Peyer's patch (tissue), 4 donors: ENCODE results near the gene RPRD2. TPM values are rescaled to one million over a fixed set of nuclear protein-coding genes. Genes with fewer than 3 reads are reported as not detected.

Source experiments
- DNase-seq, 3 donors: peaks; one replicate each; pipeline ENCODE4 v3.0.0-alpha.2; 2017 to 2019
- H3K27ac ChIP-seq, 4 donors: fragments of 200-600 bp; sonication (generic); one replicate each; pipeline ENCODE4 v1.5.1; 2016 to 2019
- H3K27me3 ChIP-seq, 2 donors: fragments of 200-600 bp; sonication (generic); one replicate each; pipeline ENCODE4 v1.5.1; 2019
- H3K36me3 ChIP-seq, 3 donors: fragments of 200-600 bp; sonication (generic); one replicate each; pipeline ENCODE4 v1.5.1; 2016 to 2019
- H3K4me1 ChIP-seq, 4 donors: fragments of 200-600 bp; sonication (generic); one replicate each; pipeline ENCODE4 v1.5.1; 2016 to 2019
- H3K4me3 ChIP-seq, 4 donors: fragments of 200-600 bp; sonication (generic); 1 replicate in 3 of 4; 2 replicates in 1 of 4; pipeline ENCODE4 v1.5.1; 2016 to 2019; ENCODE audit warnings: mild to moderate bottlenecking in 1 of 4
- H3K9me3 ChIP-seq, 4 donors: fragments of 200-600 bp; sonication (generic); one replicate each; pipeline ENCODE4 v1.5.1; 2016 to 2019; ENCODE audit warnings: mild to moderate bottlenecking in 1 of 4
- POLR2A ChIP-seq, 2 donors: fragments of 450-650 bp; IDR thresholded peaks; one replicate each; pipeline ENCODE4 v1.5.1; 2017; ENCODE audit warnings: antibody characterized with exemption in 2 of 2, mild to moderate bottlenecking in 2 of 2, moderate library complexity in 2 of 2
- total RNA-seq, 4 donors: library from RNA; depleted of rRNA; stranded (reverse); fragments of >200 nt; gene quantifications; one replicate each; pipeline ENCODE4 v1.1.0, GENCODE V29; 2016
- TF ChIP-seq, protein P1 (sequence below), 6 experiments: fragments of 450-650 bp in 4 of 6; fragments of 200-600 bp in 2 of 6; sonication (generic) in 1 of 6; IDR thresholded peaks; one replicate each; pipeline ENCODE4 v1.5.1; 2017 to 2019; ENCODE audit warnings: antibody characterized with exemption in 6 of 6, mild to moderate bottlenecking in 3 of 6, moderate library complexity in 1 of 6

RPRD2 gene
- total RNA-seq, 4 donors from 2014 or later, result 21.5 to 44.6 (median 28.2) TPM

DNA sequence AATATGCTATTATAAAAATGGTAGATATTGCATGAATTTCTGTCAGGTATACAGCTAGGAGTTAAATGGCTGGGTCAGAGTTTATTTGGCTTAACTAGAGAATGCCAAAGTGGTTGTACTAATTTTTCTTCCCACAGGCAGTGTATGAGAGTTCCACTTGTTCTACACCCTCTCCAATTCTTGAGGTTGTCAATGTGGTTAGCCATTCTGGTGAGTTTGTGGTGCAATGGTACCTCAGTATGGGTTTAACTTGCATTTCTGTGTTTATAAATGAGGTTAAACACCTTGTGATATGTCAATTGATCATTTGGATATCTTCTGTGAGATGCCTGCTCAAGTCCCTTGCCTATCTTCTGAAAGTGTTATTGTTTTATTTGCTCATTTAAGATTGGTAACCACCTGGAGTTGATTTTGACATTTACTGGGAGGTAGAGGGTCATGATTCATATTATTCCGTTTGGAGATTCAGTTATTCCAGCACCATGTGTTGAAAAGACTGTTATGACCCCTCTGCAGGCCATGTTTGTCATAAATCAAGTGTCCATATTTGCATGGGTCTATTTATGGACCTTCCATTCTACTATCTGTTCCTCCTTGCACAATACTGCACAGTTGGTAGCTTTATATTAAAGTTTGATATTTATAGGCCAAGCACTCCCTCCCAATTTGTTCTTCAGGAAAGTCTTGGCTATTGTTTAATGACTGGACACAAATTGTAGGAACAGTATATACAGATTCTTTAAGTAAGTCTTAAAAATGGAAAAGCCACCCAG is 157.4 kb downstream of the RPRD2 start:
- Histone ChIP-seq H3K36me3 (no peaks in the 10 kb centered on the region), H3K9me3 (no peaks in the 10 kb centered on the region), H3K4me3 (no peak overlapping the region), H3K27me3 (no peaks in the 10 kb centered on the region), H3K4me1 (peaks cover 0 to 2% (median 1%) of the 10 kb centered on the region in 4 donors), H3K27ac (no peak overlapping the region)
- no peak for DNase-seq
- TF ChIP-seq, protein P1, sequence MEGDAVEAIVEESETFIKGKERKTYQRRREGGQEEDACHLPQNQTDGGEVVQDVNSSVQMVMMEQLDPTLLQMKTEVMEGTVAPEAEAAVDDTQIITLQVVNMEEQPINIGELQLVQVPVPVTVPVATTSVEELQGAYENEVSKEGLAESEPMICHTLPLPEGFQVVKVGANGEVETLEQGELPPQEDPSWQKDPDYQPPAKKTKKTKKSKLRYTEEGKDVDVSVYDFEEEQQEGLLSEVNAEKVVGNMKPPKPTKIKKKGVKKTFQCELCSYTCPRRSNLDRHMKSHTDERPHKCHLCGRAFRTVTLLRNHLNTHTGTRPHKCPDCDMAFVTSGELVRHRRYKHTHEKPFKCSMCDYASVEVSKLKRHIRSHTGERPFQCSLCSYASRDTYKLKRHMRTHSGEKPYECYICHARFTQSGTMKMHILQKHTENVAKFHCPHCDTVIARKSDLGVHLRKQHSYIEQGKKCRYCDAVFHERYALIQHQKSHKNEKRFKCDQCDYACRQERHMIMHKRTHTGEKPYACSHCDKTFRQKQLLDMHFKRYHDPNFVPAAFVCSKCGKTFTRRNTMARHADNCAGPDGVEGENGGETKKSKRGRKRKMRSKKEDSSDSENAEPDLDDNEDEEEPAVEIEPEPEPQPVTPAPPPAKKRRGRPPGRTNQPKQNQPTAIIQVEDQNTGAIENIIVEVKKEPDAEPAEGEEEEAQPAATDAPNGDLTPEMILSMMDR (IDR thresholded peaks at IDR 0.05), result no peak
- no peak for TF ChIP-seq POLR2A (IDR thresholded peaks at IDR 0.05)

DNA sequence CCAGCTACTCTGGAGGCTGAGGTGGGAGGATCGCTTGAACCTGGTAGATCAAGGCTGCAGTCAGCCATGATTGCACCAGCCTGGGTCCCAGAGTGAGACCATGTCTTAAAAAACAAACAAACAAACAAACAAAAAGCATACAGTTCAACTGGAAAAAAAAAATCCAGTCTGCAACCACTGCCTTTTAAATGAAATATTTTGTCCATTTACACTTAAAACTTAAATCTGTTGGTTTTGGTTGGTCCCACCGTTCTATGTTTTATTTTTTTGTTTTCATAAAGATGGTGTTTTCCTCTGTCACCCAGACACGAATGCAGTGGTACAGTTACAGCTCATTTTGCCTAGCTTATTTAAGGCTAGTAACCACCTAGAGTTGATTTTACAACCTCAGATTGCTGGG is 161.4 kb downstream of the RPRD2 start:
- H3K36me3 ChIP-seq, result no peaks in the 10 kb centered on the region
- no peaks in the 10 kb centered on the region for H3K27me3 ChIP-seq
- no peak for DNase-seq
- peaks cover 0 to 8% (median 0%) of the 10 kb centered on the region in 4 donors for H3K4me1 ChIP-seq
- TF ChIP-seq, protein P1 (IDR thresholded peaks at IDR 0.05), result no peak
- no peak for TF ChIP-seq POLR2A (IDR thresholded peaks at IDR 0.05)
- H3K9me3 ChIP-seq, result no peaks in the 10 kb centered on the region
- no peak overlapping the region for H3K27ac ChIP-seq
- H3K4me3 ChIP-seq, result no peak overlapping the region

Other genes starting within 250 kb of the RPRD2 start
- gene PLEKHO1, start 214.2 kb upstream of the RPRD2 start, total RNA-seq, result 100 to 1,000 TPM in 1 of 4 donors, 10 to 100 TPM in 3; 12.6 to 106 (median 29.6) TPM
- gene ANP32E, start 128.0 kb upstream of the RPRD2 start, total RNA-seq, result 10 to 100 TPM in 2 of 4 donors, 1 to 10 TPM in 2; 7.3 to 24.8 (median 9.9) TPM
- gene CA14, start 106.4 kb upstream of the RPRD2 start, total RNA-seq, result not detected
- 100 to 1,000 TPM in 2 of 4 donors, 10 to 100 TPM in 2; 78.4 to 106 (median 99.3) TPM for gene APH1A, start 95.1 kb upstream of the RPRD2 start, total RNA-seq
- gene C1orf54, start 91.4 kb upstream of the RPRD2 start, total RNA-seq, result 10 to 100 TPM in 1 of 4 donors, 1 to 10 TPM in 1, not detected in 2; 3.6 to 17.3 TPM
- 1 to 10 TPM; 1.7 to 5.7 (median 5.1) TPM for gene CIART, start 81.6 kb upstream of the RPRD2 start, total RNA-seq
- 10 to 100 TPM; 21.9 to 46.2 (median 32.5) TPM for gene MRPS21, start 70.3 kb upstream of the RPRD2 start, total RNA-seq
- 100 to 1,000 TPM in 1 of 4 donors, 10 to 100 TPM in 3; 71.6 to 132 (median 91.1) TPM for gene PRPF3, start 42.6 kb upstream of the RPRD2 start, total RNA-seq
- 10 to 100 TPM in 3 of 4 donors, 1 to 10 TPM in 1; 7.7 to 15.4 (median 12.3) TPM for gene TARS2, start 123.3 kb downstream of the RPRD2 start, total RNA-seq
- 10 to 100 TPM in 2 of 4 donors, 1 to 10 TPM in 2; 1.4 to 11.6 (median 9.6) TPM for gene ECM1, start 144.0 kb downstream of the RPRD2 start, total RNA-seq
- not detected for gene FALEC, start 151.6 kb downstream of the RPRD2 start, total RNA-seq
- 10 to 100 TPM in 3 of 4 donors, 1 to 10 TPM in 1; 2.3 to 28.9 (median 15.3) TPM for gene ADAMTSL4, start 185.3 kb downstream of the RPRD2 start, total RNA-seq
- gene MCL1, start 215.5 kb downstream of the RPRD2 start, total RNA-seq, result 100 to 1,000 TPM; 102 to 154 (median 140) TPM